Dermis microvascular lymphatic vessel endothelial cell (primary cell): ENCODE results near the gene TLR7. TPM values are rescaled to one million over a fixed set of nuclear protein-coding genes. Genes with fewer than 3 reads are reported as not detected.

Source experiments
- DNase-seq, 2 donors: peaks; one replicate each; pipeline versions ENCODE4 v3.0.0 to v3.0.0-alpha.2; 2010; ENCODE audit warnings: low read depth in 2 of 2
- total RNA-seq: library from RNA; depleted of rRNA; stranded (reverse); fragments of >200 nt; gene quantifications from 2 replicates; pipeline ENCODE4 v1.2.1, GENCODE V29; 2014

TLR7 gene
- total RNA-seq, 1 donor from 2014 or later, result not detected

DNA sequence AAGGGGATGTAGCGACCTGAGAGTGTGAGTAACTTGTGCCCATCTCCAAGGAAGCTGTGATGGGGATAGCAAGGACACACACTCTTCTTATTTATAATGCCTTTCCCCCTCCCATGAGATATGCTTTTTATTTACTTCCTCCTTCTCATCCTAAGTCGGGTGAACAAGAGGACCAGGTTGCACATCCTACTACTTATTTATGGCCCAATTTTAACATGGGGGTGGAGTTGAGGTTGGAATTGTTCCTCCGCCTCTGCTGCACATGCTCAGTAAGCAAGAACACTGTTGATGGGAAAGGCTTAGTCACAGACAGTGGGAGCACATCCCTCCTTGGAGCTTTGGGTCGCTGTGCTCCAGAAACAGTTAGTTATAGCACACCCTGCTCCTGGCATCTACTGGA, 24.3 kb downstream of the TLR7 start:
- DNase-seq, result no peak

DNA sequence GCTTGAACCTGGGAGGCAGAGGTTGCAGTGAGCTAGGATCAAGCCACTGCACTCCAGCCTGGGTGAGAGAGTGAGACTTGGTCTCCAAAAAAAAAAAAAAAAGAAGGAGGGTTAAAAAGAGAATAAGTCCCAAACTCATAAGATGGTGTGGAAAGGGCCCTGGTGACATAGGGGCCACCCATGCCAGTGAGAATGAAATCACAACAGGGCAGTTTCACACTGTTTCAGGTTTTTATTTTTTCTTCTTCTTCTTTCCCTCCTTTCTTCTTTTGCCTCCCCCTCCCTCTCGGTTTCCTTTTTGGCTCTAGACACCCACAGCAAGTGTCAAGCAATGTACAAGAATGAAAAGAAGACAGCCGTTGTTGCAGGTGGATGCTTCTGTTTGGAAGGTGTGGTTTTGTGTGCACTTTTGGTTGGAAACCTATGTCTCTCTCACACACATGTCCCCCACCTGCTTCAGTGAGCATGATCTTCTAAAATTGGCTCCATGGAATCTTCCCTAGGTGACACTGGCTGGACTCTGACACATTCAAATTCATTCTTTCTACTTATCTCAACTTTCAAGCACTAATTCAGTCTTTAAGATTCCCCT, 25.1 kb downstream of the TLR7 start:
- DNase-seq, result no peak

DNA sequence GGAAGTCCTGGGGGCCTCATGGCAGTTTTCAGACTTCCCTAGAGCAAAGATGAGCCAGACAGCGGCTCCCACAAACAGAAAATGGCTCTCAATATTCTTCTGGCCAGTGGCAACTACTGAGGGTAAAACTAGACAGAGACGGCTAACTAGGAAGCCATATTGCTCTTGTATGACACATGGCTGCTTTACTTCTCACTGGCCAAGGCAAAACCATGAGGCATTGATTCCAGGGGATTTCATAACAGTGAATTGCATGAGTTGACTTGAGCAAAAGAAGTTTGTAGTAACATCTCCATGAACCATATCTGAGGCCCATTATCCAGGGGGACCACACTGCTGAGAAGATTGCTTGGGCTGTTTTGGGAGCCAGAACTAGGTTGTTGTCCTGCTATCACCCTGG, 25.8 kb downstream of the TLR7 start:
- DNase-seq, result no peak

DNA sequence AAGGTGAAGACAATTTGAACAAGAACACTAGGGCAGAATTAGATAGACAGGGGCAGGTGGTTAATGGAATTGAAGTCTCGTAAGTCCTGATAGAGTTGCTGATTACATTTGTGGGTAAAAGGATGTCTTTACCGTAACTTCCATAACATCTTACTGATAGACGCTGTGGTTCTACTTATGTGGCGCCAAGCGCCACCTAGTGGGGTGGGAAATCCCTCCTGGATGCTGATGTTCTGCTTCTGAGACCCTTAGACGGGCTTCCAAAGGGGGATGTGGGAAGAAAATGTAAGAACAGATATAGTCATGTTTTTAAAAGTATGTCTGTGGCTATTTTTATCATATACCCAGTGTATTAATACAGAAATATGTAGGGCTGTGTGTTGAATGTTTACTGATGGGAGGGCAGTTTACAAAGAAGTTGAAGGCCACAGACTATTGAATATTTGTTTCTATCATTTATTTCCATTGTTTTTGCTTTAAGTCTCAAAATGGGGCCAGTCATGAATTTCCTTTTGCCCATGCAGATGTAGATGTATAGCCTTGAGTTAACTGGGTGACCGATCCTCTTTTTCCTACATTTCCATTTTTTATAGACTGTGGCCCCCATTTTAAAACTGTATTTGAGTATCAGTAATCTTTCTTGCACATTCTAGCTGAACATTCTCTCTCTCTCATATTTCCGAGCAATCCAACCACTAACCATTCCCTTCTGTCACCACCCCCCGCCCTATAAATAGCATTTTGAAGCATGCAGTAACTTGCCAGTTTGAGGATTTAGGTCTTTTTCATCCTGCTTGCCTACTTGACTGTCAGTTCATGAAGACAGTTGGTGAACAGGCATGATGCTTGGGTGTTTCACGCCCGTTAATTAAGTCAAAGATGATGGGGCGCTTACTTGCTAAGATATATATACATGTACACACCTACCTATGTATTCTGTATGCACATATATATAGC, 27.5 kb downstream of the TLR7 start:
- DNase-seq, result peak; percentile 12 to 54

DNA sequence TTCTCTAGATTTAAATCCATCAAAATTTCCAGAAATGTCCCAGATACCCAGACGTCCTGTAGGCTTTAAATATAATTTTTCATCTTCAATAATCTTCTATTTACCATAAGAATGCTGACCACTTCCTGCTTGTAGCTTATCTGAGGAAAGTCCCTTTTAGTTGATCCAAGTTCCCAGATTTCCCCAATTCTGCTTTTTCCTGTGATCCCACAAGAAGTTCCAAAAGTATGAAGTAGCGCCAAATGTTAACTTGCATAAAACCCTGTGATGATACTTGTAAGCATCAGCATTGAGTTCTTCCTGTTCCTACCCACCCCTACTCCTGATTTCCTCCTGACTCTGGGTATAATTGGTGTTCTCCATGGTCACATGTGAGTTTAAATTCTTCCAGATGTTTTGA, 29.0 kb downstream of the TLR7 start:
- peak in 1 of 2 donors; percentile 27 for DNase-seq

DNA sequence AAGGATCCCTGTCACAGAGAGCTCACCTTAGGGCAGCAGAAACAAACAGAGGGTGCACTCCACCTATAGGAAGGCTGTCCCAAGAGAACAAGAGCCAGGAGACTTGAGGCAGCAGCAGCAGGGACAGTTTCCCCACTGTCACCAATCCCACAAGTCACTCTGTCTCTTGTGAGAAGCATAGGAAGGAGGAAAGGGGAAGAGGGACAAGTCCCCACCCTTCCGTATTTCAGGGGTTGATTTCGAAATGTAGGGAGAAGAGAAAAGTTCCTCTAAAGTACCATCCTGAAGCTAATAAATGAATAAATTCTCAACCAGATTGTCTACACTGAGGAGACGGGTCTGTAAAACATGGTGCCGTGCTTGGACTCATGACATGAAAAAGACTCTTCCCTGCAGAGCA, 30.1 kb downstream of the TLR7 start:
- DNase-seq, result no peak

DNA sequence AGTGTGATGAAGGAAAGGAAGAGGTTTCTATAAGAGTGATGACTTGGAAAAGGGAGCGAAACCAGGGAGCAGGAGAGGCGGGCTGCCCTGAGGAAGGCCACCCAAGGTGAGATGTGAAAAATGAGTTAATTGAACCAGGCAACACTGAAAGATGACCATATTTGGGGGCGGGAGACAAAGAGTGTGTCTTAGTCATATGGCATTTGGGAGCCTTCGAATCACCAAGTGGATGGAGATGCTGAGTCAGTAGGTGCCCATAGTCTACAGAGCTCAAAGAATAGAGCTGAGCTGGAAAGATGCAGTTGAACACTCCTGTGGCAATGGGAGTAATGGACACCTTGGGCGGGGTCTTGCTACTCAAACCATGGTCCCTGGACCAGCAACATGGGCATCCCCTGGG, 31.2 kb downstream of the TLR7 start:
- no peak for DNase-seq

DNA sequence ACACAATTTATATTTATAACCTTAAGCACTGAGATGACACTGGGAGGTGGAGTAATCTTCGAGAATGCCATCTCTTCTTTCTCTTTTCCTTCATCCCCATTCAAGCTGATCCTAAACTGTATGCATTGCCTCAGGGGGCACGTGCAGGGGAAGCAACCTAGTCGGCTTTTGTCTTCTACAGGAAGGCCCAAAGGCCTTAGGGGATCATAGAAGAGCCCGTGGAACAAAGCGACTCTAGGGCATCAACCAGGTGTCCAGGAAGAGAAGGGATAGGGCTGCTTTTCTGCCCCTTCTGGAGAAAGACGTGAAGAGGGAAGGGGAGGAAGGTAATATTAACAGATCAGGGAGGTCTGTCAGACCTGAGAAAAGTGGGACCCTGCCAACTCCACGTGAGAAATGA, 32.6 kb downstream of the TLR7 start:
- DNase-seq, result no peak

DNA sequence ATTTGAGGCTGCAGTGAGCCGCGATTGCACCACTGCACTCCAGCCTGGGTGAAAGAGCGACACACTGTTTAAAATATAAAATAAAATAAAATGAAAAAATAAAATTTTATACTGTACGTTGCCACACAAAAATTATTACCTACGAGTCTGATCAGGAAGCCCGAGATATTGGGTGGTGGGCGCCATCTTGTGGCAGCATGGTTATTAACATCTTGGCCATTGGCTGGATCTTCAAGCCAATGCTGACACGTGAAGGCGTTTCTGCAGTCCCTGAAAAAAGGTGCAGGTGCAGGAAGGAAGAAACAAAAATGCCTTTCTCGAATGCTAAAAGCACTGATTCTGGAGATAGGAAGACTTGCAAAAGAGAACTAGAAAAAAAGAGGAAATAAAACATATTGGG, 34.6 kb downstream of the TLR7 start:
- DNase-seq, result peak; percentile 18 to 51

DNA sequence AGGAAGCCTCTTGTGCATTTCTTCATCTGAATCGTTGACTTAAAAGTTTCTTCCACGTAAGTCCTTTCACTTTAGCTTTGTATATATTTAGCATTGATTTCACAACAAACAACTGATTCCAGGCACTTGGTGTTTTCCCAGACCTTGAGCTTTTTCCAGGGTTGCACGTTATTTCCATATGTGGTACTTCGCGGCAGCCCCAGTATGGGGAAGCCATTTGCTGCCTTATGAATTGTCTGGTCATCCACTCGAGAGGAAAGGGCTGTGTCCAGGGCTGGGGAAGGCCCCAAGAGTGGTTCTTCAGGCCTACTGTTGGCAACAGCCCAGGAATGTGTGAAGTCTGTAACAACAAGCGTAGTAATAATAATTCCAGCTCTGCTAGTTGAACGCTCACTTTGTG, 36.8 kb downstream of the TLR7 start:
- DNase-seq, result no peak

DNA sequence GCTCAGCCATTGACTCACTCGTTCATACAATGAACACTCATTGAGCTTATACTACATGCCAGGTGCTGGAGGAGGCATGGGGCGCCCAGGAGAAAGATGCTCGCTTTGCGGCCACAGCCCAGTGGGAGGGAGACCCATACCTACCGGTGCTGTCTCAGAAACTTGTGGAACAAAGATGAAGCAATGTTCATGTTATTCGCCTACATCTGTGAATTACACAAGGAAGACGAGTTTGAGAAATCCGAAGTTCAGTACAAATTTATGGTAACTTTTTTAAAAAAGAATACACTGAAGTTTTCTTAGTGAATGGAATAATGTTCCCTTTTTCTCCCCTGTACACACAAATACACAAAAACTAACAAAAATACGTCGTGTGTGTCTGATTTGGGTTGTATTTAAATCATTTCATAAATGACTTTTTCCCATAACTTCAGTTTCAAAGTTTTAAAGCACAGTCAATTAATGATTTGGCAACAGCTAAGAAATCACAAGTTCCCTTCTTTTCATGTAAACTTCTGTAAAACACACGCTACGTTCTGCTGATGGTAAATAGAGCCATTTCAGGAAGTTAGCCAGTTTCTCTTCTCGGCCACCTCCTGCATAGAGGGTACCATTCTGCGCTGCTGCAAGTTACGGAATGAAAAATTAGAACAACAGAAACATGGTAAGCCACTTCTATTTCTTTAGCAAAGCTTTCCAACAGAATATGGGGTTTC, 39.3 kb downstream of the TLR7 start, which contains the start of gene TLR8:
Gene TLR8, plus strand, starts transcription at position 575 of the 716 bp plus-strand sequence. Its CDS starts 87 bp downstream, at position 662.
- no peak for DNase-seq

DNA sequence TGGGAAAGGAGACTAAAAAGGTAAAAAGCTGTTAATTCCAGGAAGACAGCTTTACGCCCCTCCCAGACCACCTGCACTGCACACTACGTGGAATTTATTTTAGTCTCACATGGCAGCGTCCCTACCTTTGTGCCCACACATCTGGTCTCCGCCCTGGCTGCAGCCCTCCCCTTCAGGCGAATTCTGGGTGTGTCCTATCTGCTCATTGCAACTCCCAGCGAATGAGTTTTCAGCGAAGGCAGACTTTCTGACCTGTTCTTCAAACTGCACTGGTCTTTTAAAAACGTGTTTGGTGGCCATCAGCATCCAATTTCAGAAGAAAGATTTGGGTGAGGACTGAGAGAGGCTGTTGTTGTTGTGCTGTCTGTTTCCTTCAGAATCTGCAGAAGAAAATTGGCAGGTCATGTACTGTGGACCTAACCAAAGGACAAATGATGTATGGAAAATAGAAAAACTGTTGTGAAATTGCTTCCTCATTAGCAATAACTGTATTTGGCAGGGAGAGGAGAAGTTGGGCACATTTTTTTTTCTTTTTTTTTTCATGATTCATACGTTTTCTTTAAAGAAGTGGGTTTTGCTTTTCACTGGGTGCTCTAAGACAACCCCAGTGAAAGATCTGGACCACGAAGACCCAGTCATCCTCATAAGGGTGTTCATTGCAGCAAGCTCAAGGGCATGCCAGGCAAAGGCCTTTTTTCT, 43.7 kb downstream of the TLR7 start:
- DNase-seq, result no peak

DNA sequence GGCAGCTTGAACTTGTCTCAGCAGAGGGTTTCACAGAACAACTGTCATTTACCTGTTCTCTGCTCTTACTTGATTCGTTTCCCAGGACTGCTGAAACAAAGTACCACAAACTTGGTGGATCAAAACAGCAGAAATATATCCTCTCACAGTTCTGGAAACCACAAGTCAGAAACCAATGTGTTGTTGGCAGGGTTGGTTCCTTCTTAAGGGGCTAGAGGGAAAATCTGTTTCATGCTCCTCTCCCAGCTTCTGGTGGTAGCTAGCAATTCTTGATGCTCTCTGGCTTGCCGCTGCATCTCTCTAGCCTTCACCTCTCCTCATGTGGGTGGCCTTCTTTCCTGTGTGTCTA, 44.2 kb downstream of the TLR7 start:
- no peak for DNase-seq

DNA sequence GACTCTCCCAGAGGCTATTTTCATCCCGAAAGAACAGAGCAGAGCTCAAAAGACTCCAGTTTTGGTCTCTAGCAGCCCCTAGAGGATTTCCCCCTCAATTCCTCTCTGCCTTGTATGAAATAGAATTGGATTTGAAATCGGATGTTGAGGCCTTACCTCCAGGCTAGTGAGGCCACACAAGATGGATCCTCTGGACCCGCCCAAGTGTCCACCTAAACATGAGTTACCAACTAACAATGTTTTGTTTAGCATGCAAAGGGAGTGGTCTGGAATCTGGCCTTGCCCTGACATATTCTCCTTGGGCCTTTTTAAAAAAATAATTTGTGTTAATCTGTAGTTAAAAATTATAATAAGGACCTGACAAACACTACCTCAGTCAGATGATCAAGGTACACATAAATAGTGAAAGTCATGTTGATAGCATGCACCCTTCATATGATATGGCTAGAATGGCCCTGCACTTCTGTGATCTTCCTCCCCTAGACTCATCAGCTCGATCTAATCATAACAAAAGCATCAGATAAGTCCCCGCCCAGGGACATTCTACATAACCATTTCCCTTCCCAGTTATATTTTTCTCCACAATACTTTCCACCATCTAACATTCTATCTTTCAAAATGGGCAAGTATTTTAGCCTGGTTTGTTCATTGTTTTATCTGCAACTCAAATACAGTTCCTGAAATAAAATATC, 46.1 kb downstream of the TLR7 start:
- DNase-seq, result no peak

DNA sequence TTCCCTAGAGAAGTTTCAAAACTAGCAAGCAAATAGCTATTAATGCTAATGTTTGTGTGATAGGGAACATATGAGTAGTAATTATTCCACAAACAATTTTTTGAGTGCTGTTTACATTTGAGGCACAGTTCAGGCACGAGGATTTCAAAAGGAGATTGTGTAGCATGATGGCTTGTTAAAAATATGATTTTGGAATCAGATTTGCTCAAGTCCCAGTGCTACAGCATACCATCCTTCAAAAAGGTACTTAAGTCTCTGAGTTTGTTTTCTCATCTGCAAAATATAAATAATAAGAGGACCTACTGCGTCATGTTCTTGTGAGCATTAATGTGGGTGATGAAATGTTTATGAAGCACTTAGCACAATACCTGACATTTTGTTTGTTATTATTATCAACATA, 50.9 kb downstream of the TLR7 start:
- DNase-seq, result no peak

DNA sequence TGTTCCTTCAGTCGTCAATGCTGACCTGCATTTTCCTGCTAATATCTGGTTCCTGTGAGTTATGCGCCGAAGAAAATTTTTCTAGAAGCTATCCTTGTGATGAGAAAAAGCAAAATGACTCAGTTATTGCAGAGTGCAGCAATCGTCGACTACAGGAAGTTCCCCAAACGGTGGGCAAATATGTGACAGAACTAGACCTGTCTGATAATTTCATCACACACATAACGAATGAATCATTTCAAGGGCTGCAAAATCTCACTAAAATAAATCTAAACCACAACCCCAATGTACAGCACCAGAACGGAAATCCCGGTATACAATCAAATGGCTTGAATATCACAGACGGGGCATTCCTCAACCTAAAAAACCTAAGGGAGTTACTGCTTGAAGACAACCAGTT, 52.2 kb downstream of the TLR7 start:
- no peak for DNase-seq

DNA sequence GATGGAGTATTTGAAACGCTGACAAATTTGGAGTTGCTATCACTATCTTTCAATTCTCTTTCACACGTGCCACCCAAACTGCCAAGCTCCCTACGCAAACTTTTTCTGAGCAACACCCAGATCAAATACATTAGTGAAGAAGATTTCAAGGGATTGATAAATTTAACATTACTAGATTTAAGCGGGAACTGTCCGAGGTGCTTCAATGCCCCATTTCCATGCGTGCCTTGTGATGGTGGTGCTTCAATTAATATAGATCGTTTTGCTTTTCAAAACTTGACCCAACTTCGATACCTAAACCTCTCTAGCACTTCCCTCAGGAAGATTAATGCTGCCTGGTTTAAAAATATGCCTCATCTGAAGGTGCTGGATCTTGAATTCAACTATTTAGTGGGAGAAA, 52.7 kb downstream of the TLR7 start:
- no peak for DNase-seq

DNA sequence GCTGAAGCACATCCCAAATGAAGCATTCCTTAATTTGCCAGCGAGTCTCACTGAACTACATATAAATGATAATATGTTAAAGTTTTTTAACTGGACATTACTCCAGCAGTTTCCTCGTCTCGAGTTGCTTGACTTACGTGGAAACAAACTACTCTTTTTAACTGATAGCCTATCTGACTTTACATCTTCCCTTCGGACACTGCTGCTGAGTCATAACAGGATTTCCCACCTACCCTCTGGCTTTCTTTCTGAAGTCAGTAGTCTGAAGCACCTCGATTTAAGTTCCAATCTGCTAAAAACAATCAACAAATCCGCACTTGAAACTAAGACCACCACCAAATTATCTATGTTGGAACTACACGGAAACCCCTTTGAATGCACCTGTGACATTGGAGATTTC, 54.1 kb downstream of the TLR7 start:
- no peak for DNase-seq

DNA sequence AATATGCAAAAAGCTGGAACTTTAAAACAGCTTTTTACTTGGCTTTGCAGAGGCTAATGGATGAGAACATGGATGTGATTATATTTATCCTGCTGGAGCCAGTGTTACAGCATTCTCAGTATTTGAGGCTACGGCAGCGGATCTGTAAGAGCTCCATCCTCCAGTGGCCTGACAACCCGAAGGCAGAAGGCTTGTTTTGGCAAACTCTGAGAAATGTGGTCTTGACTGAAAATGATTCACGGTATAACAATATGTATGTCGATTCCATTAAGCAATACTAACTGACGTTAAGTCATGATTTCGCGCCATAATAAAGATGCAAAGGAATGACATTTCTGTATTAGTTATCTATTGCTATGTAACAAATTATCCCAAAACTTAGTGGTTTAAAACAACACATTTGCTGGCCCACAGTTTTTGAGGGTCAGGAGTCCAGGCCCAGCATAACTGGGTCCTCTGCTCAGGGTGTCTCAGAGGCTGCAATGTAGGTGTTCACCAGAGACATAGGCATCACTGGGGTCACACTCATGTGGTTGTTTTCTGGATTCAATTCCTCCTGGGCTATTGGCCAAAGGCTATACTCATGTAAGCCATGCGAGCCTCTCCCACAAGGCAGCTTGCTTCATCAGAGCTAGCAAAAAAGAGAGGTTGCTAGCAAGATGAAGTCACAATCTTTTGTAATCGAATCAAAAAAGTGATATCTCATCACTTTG, 55.2 kb downstream of the TLR7 start:
- DNase-seq, result no peak

DNA sequence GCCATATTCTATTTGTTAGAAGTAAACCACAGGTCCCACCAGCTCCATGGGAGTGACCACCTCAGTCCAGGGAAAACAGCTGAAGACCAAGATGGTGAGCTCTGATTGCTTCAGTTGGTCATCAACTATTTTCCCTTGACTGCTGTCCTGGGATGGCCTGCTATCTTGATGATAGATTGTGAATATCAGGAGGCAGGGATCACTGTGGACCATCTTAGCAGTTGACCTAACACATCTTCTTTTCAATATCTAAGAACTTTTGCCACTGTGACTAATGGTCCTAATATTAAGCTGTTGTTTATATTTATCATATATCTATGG, 55.7 kb downstream of the TLR7 start:
- no peak for DNase-seq

DNA sequence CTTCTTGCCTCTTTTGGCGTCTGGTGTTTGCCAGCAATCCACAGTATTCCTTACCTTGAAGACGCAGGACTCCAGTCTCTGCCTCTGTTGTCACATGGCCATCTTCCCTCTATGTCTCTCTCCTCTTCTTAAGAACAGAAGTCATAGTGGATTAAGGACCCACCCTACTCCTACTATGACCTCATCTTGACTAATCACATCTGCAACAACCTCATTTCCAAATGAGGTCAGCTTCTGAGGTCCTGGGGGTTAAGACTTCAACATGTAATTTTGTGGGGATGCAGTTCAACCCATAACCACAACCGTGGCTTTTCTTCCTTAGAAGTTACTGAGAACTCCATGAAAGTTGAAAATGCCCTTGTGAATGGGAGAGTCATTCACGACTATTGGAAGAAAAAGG, 62.8 kb downstream of the TLR7 start:
- no peak for DNase-seq
